ENCODE results near the gene ARHGEF2. TPM values are rescaled to one million over a fixed set of nuclear protein-coding genes. Genes with fewer than 3 reads are reported as not detected.

The ARHGEF2 gene
- total and polyA plus RNA-seq, 2 of the 13 experiments (the other 11 are each of a cell fraction or from before 2014, with no cell fraction given): 16.1 to 32.1 TPM

DNA sequence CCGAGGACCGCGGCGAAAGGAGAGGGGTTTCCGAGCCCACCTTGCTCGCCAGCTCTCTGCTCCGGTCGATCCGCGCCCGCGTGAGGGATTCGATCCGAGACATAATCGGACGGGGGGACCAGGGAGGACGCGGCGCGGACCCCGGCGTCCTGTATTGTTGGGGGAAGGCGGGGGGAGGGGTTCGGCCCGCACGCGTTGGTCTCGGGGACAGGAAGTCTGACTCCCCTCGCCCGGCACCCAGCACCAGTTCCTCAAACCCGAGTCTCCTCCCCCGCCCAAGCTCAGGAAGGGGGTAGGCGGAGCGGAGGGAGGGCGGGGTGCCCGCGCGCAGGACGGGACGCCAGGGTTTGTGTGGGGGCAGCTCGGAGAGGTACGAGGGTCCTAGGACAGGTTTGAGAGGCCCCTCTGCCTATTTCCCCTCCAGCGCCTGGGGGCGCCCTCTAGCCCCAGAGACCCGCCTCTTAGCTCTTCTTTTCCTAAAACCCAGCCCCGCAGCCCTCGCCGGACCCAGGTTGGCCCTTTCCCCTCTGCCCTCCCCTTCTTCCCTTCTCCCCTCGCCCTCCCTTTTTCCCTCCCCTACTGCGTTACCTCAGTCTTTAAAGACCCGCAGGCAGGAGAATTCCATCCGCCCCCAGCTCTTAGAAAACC, at the start of gene ARHGEF2 (continued):
- TF ChIP-seq HOXD1 (CRISPR knock-in tag; IDR thresholded peaks at IDR 0.05) (peak; percentile 59; the same call in 1 of the 2 replicates), SETDB1 (CRISPR knock-in tag; IDR thresholded peaks at IDR 0.05; ENCODE audit: borderline replicate concordance) (no peak), SP5 (CRISPR knock-in tag; IDR thresholded peaks at IDR 0.05; ENCODE audit: borderline replicate concordance, low read depth) (peak; percentile 41; the same call in 1 of the 2 replicates), ETV5 (CRISPR knock-in tag; IDR thresholded peaks at IDR 0.05; ENCODE audit: borderline replicate concordance) (peak; percentile 58; the same call in 1 of the 2 replicates), ZNF839 (CRISPR knock-in tag; IDR thresholded peaks at IDR 0.05; ENCODE audit: borderline replicate concordance) (no peak), ZNF713 (CRISPR knock-in tag; IDR thresholded peaks at IDR 0.05) (0 out of 2 replicates have a peak, but pooled peaks have one; percentile 39), SIN3A (IDR thresholded peaks at IDR 0.05; ENCODE audit: borderline replicate concordance, low read depth, low read length) (peak; percentile 44; the same call in 1 of the 2 replicates), ZFX (CRISPR knock-in tag; IDR thresholded peaks at IDR 0.05; ENCODE audit: low read depth) (peak; percentile 17; the same call in 1 of the 2 replicates), ZNF674 (CRISPR knock-in tag; IDR thresholded peaks at IDR 0.05; ENCODE audit: low read depth) (no peak), NFKB2 (CRISPR knock-in tag; IDR thresholded peaks at IDR 0.05; ENCODE audit: borderline replicate concordance) (0 out of 2 replicates have a peak, but pooled peaks have one; percentile 23)
- TF ChIP-seq, protein P1, sequence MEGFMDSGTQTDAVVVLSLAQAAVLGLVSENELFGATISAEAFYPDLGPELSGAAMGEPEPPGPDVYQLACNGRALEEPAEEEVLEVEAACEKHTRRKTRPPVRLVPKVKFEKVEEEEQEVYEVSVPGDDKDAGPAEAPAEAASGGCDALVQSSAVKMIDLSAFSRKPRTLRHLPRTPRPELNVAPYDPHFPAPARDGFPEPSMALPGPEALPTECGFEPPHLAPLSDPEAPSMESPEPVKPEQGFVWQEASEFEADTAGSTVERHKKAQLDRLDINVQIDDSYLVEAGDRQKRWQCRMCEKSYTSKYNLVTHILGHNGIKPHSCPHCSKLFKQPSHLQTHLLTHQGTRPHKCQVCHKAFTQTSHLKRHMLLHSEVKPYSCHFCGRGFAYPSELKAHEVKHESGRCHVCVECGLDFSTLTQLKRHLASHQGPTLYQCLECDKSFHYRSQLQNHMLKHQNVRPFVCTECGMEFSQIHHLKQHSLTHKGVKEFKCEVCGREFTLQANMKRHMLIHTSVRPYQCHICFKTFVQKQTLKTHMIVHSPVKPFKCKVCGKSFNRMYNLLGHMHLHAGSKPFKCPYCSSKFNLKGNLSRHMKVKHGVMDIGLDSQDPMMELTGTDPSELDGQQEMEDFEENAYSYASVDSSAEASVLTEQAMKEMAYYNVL (CRISPR knock-in tag; IDR thresholded peaks at IDR 0.05; ENCODE audit: borderline replicate concordance): 0 out of 2 replicates have a peak, but pooled peaks have one; percentile 13
- TF ChIP-seq, protein P2, sequence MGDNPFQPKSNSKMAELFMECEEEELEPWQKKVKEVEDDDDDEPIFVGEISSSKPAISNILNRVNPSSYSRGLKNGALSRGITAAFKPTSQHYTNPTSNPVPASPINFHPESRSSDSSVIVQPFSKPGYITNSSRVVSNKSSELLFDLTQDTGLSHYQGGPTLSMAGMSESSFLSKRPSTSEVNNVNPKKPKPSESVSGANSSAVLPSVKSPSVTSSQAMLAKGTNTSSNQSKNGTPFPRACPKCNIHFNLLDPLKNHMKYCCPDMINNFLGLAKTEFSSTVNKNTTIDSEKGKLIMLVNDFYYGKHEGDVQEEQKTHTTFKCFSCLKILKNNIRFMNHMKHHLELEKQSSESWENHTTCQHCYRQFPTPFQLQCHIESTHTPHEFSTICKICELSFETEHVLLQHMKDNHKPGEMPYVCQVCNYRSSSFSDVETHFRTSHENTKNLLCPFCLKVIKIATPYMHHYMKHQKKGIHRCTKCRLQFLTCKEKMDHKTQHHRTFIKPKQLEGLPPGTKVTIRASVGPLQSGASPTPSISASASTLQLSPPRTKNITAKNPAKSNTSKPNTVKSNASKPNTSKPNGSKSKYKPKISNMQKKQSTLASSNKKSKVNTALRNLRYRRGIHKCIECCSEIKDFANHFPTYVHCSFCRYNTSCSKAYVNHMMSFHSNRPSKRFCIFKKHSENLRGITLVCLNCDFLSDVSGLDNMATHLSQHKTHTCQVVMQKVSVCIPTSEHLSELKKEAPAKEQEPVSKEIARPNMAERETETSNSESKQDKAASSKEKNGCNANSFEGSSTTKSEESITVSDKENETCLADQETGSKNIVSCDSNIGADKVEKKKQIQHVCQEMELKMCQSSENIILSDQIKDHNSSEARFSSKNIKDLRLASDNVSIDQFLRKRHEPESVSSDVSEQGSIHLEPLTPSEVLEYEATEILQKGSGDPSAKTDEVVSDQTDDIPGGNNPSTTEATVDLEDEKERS (CRISPR knock-in tag; IDR thresholded peaks at IDR 0.05): 0 out of 2 replicates have a peak, but pooled peaks have one; percentile 70
- TF ChIP-seq, protein P3, sequence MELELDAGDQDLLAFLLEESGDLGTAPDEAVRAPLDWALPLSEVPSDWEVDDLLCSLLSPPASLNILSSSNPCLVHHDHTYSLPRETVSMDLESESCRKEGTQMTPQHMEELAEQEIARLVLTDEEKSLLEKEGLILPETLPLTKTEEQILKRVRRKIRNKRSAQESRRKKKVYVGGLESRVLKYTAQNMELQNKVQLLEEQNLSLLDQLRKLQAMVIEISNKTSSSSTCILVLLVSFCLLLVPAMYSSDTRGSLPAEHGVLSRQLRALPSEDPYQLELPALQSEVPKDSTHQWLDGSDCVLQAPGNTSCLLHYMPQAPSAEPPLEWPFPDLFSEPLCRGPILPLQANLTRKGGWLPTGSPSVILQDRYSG (CRISPR knock-in tag; IDR thresholded peaks at IDR 0.05): no peak
- TF ChIP-seq, protein P4, sequence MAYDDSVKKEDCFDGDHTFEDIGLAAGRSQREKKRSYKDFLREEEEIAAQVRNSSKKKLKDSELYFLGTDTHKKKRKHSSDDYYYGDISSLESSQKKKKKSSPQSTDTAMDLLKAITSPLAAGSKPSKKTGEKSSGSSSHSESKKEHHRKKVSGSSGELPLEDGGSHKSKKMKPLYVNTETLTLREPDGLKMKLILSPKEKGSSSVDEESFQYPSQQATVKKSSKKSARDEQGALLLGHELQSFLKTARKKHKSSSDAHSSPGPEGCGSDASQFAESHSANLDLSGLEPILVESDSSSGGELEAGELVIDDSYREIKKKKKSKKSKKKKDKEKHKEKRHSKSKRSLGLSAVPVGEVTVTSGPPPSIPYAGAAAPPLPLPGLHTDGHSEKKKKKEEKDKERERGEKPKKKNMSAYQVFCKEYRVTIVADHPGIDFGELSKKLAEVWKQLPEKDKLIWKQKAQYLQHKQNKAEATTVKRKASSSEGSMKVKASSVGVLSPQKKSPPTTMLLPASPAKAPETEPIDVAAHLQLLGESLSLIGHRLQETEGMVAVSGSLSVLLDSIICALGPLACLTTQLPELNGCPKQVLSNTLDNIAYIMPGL (CRISPR knock-in tag; IDR thresholded peaks at IDR 0.05; ENCODE audit: borderline replicate concordance in 1 of 2, low read depth in 1 of 2): peak; percentile 18 to 34; a peak in 1 of 4 replicates
- TF ChIP-seq, protein P5, sequence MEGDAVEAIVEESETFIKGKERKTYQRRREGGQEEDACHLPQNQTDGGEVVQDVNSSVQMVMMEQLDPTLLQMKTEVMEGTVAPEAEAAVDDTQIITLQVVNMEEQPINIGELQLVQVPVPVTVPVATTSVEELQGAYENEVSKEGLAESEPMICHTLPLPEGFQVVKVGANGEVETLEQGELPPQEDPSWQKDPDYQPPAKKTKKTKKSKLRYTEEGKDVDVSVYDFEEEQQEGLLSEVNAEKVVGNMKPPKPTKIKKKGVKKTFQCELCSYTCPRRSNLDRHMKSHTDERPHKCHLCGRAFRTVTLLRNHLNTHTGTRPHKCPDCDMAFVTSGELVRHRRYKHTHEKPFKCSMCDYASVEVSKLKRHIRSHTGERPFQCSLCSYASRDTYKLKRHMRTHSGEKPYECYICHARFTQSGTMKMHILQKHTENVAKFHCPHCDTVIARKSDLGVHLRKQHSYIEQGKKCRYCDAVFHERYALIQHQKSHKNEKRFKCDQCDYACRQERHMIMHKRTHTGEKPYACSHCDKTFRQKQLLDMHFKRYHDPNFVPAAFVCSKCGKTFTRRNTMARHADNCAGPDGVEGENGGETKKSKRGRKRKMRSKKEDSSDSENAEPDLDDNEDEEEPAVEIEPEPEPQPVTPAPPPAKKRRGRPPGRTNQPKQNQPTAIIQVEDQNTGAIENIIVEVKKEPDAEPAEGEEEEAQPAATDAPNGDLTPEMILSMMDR (CRISPR knock-in tag; IDR thresholded peaks at IDR 0.05): peak; percentile 63

All from HepG2 (cell line).